Neuronal stem cell (in vitro differentiated cells): Measurements from ENCODE around the gene IRF5.

Source experiments
- DNase-seq: peaks from one replicate; pipeline ENCODE4 v3.0.0-alpha.2; 2013; ENCODE audit warnings: low spot score
- H2AFZ ChIP-seq: one replicate; pipeline ENCODE4 v1.6.1; 2013; ENCODE audit warnings: mild to moderate bottlenecking, low read length, inconsistent platforms
- H2AK5ac ChIP-seq: 2 replicates; pipeline ENCODE4 v1.6.1; 2013; ENCODE audit warnings: low read depth, mild to moderate bottlenecking, inconsistent platforms, low read length, moderate library complexity, mixed read lengths
- H2BK120ac ChIP-seq: 2 replicates; pipeline ENCODE4 v1.6.1; 2013; ENCODE audit warnings: low read depth, mild to moderate bottlenecking, inconsistent platforms, low read length, moderate library complexity, mixed read lengths
- H2BK12ac ChIP-seq: one replicate; pipeline ENCODE4 v1.6.1; 2013; ENCODE audit warnings: low read length, inconsistent platforms
- H2BK15ac ChIP-seq: 2 replicates; pipeline ENCODE4 v1.6.1; 2013; ENCODE audit warnings: mild to moderate bottlenecking, low read length, inconsistent platforms, mixed read lengths
- H2BK5ac ChIP-seq: one replicate; pipeline ENCODE4 v1.6.1; 2013; ENCODE audit warnings: inconsistent platforms, mild to moderate bottlenecking, low read length, moderate library complexity
- H3K14ac ChIP-seq: one replicate; pipeline ENCODE4 v1.6.1; 2013; ENCODE audit warnings: low read length, inconsistent platforms
- H3K18ac ChIP-seq: 2 replicates; pipeline ENCODE4 v1.6.1; 2013; ENCODE audit warnings: low read length, inconsistent platforms
- H3K23ac ChIP-seq: 2 replicates; pipeline ENCODE4 v1.6.1; 2013; ENCODE audit warnings: low read depth, mild to moderate bottlenecking, mixed read lengths, low read length, inconsistent platforms; ENCODE audit not compliant: poor library complexity
- H3K27ac ChIP-seq: replicated peaks from 3 replicates; pipeline ENCODE4 v1.5.1; 2013; ENCODE audit warnings: low read length, inconsistent platforms
- H3K27me3 ChIP-seq, 3 experiments: 2 replicates each; pipeline ENCODE4 v1.6.1; 2013; ENCODE audit warnings: low read length in 3 of 3, mild to moderate bottlenecking in 2 of 3, inconsistent platforms in 1 of 3, low read depth in 1 of 3, mixed read lengths in 1 of 3, moderate library complexity in 1 of 3; ENCODE audit not compliant: control insufficient read depth in 3 of 3, insufficient read depth in 3 of 3
- H3K36me3 ChIP-seq, 2 donors: replicated peaks in 1 of 2; 2 replicates each; pipeline ENCODE4 v1.6.1; 2013; ENCODE audit warnings: low read length in 2 of 2; ENCODE audit not compliant: control insufficient read depth in 2 of 2, insufficient read depth in 2 of 2
- H3K4ac ChIP-seq: 2 replicates; pipeline ENCODE4 v1.6.1; 2013; ENCODE audit warnings: inconsistent platforms, mild to moderate bottlenecking, low read length, moderate library complexity
- H3K4me1 ChIP-seq, 2 donors: 1 replicate in 1 of 2; 2 replicates in 1 of 2; pipeline ENCODE4 v1.6.1; 2013; ENCODE audit warnings: low read length in 2 of 2, low read depth in 1 of 2; ENCODE audit not compliant: control insufficient read depth in 2 of 2, insufficient read depth in 1 of 2
- H3K4me2 ChIP-seq: one replicate; pipeline ENCODE4 v1.6.1; 2013; ENCODE audit warnings: mild to moderate bottlenecking, low read length, inconsistent platforms; ENCODE audit not compliant: insufficient read depth, poor library complexity, severe bottlenecking
- H3K4me3 ChIP-seq, 2 donors: 2 replicates each; pipeline ENCODE4 v1.5.1; 2013; ENCODE audit warnings: low read length in 2 of 2, mild to moderate bottlenecking in 2 of 2, inconsistent platforms in 1 of 2, moderate library complexity in 1 of 2
- H3K79me1 ChIP-seq: one replicate; pipeline ENCODE4 v1.6.1; 2013; ENCODE audit warnings: low read depth, mild to moderate bottlenecking, inconsistent platforms, low read length, moderate library complexity
- H3K9ac ChIP-seq: one replicate; pipeline ENCODE4 v1.6.1; 2013; ENCODE audit warnings: mild to moderate bottlenecking, low read depth, low read length, inconsistent platforms; ENCODE audit not compliant: poor library complexity
- H3K9me3 ChIP-seq, 2 donors: replicated peaks in 1 of 2; 2 replicates each; pipeline versions ENCODE3 to v1.6.1; 2013; ENCODE audit warnings: low read length in 2 of 2, mild to moderate bottlenecking in 2 of 2, inconsistent platforms in 1 of 2, low read depth in 1 of 2, mixed read lengths in 1 of 2, moderate library complexity in 1 of 2; ENCODE audit not compliant: control insufficient read depth in 2 of 2, insufficient read depth in 1 of 2
- H4K8ac ChIP-seq: one replicate; pipeline ENCODE4 v1.6.1; 2013; ENCODE audit warnings: low read depth, mild to moderate bottlenecking, inconsistent platforms, low read length, moderate library complexity
- H4K91ac ChIP-seq: one replicate; pipeline ENCODE4 v1.6.1; 2013; ENCODE audit warnings: low read length, low read depth, mild to moderate bottlenecking, inconsistent platforms; ENCODE audit not compliant: poor library complexity
- WGBS, 2 donors: extraction: QIAGEN DNeasy Blood & Tissue Kit; methylation state at CpG; one replicate each; pipeline ENCODE4 v1.1.7; 2013; ENCODE audit warnings: missing lambda C conversion rate in 2 of 2, mixed read lengths in 1 of 2; ENCODE audit not compliant: insufficient read length in 2 of 2, insufficient replicate concordance in 1 of 2; ENCODE audit errors: extremely low coverage in 2 of 2; 5-methylcytosine and 5-hydroxymethylcytosine counted together

Gene IRF5

GRCh38 chr7:128928159-128928813 lies 9.4 kb upstream of the IRF5 start:
- no peak overlapping the region for H2BK12ac ChIP-seq
- H2AFZ ChIP-seq = no peak overlapping the region
- no CpG with 5 or more reads among the region's 8 CpGs for WGBS, 2 donors
- no peak overlapping the region for H3K4me3 ChIP-seq
- H4K8ac ChIP-seq = no peak overlapping the region
- H2AK5ac ChIP-seq = no peak overlapping the region
- H4K91ac ChIP-seq = no peak overlapping the region
- no peak overlapping the region for H3K18ac ChIP-seq
- no peaks in the 10 kb centered on the region for H3K36me3 ChIP-seq
- peaks cover 0 to 55% (median 2%) of the 10 kb centered on the region in 3 experiments for H3K27me3 ChIP-seq
- H3K79me1 ChIP-seq = no peaks in the 10 kb centered on the region
- peak overlapping the region; percentile 51 for H3K9ac ChIP-seq
- H3K23ac ChIP-seq = no peak overlapping the region
- no peak for DNase-seq
- no peak overlapping the region for H3K27ac ChIP-seq
- H2BK5ac ChIP-seq = no peak overlapping the region
- H3K4ac ChIP-seq = no peak overlapping the region
- no peak overlapping the region for H2BK15ac ChIP-seq
- H2BK120ac ChIP-seq = no peak overlapping the region
- H3K4me2 ChIP-seq = no peak overlapping the region
- no peak overlapping the region for H3K14ac ChIP-seq
- H3K9me3 ChIP-seq = peaks cover 0 to 1% of the 10 kb centered on the region in 2 donors
- H3K4me1 ChIP-seq = no peaks in the 10 kb centered on the region

GRCh38 chr7:128928882-128929788 lies 8.6 kb upstream of the IRF5 start:
- H4K8ac ChIP-seq = no peak overlapping the region
- H2BK12ac ChIP-seq = no peak overlapping the region
- no peak overlapping the region for H3K4me2 ChIP-seq
- H3K27ac ChIP-seq = no peak overlapping the region
- peak overlapping the region; percentile 60 for H2AK5ac ChIP-seq
- peaks cover 0 to 55% (median 2%) of the 10 kb centered on the region in 3 experiments for H3K27me3 ChIP-seq
- H3K9me3 ChIP-seq = peaks cover 0 to 1% of the 10 kb centered on the region in 2 donors
- H3K36me3 ChIP-seq = no peaks in the 10 kb centered on the region
- H3K9ac ChIP-seq = peak overlapping the region; percentile 37
- no peak overlapping the region for H2BK5ac ChIP-seq
- no peak overlapping the region for H3K4me3 ChIP-seq
- no peak overlapping the region for H3K4ac ChIP-seq
- H2AFZ ChIP-seq = no peak overlapping the region
- H2BK120ac ChIP-seq = no peak overlapping the region
- H3K23ac ChIP-seq = peak overlapping the region; percentile 57
- no peak for DNase-seq
- H4K91ac ChIP-seq = no peak overlapping the region
- no peaks in the 10 kb centered on the region for H3K4me1 ChIP-seq
- H3K79me1 ChIP-seq = no peaks in the 10 kb centered on the region
- H3K18ac ChIP-seq = no peak overlapping the region
- H3K14ac ChIP-seq = peak overlapping the region; percentile 31
- peak overlapping the region; percentile 14 for H2BK15ac ChIP-seq
- no CpG with 5 or more reads among the region's 14 CpGs for WGBS, 2 donors

GRCh38 chr7:128931190-128931798 lies 6.4 kb upstream of the IRF5 start:
- no peak overlapping the region for H2BK12ac ChIP-seq
- H3K4me1 ChIP-seq = no peaks in the 10 kb centered on the region
- H2BK120ac ChIP-seq = no peak overlapping the region
- H3K4me2 ChIP-seq = no peak overlapping the region
- no peak for DNase-seq
- H2AK5ac ChIP-seq = no peak overlapping the region
- no peak overlapping the region for H2BK5ac ChIP-seq
- no peak overlapping the region for H4K91ac ChIP-seq
- no peak overlapping the region for H2AFZ ChIP-seq
- H2BK15ac ChIP-seq = no peak overlapping the region
- no peak overlapping the region for H3K23ac ChIP-seq
- no peaks in the 10 kb centered on the region for H3K79me1 ChIP-seq
- H3K18ac ChIP-seq = no peak overlapping the region
- H3K9me3 ChIP-seq = peaks cover 0 to 1% of the 10 kb centered on the region in 2 donors
- H3K27me3 ChIP-seq = peaks cover 0 to 68% (median 6%) of the 10 kb centered on the region in 3 experiments
- H3K4ac ChIP-seq = no peak overlapping the region
- no peak overlapping the region for H4K8ac ChIP-seq
- no peak overlapping the region for H3K4me3 ChIP-seq
- H3K27ac ChIP-seq = no peak overlapping the region
- no peak overlapping the region for H3K14ac ChIP-seq
- H3K9ac ChIP-seq = no peak overlapping the region
- H3K36me3 ChIP-seq = no peaks in the 10 kb centered on the region
- WGBS, 2 donors = no CpG with 5 or more reads among the region's 18 CpGs
